Panc1 (cell line): ENCODE results near the gene SMIM1. TPM values are rescaled to one million over a fixed set of nuclear protein-coding genes. Genes with fewer than 3 reads are reported as not detected.

ENCODE experiments used
- ATAC-seq: fragments of 200-7000 bp; cut with Tn5 transposase; 2 replicates; pipeline ENCODE4 v1.9.1; 2020; ENCODE audit warnings: mild to moderate bottlenecking, moderate library complexity
- BruUV-seq: library from RNA; stranded (reverse); fragments of 400-500 nt; replicated peaks from 2 replicates; lab custom pipeline; 2021; lab: Mats Ljungman, UMichigan
- CTCF ChIA-PET: fragments of 300-600 bp; sonication (Branson Sonifier 250); formaldehyde crosslinking; loops from one replicate; lab custom pipeline; 2022; ENCODE audit warnings: antibody characterized with exemption; lab: Charles Lee
- POLR2A ChIA-PET: fragments of 300-600 bp; sonication (Branson Sonifier 250); formaldehyde crosslinking; loops from one replicate; lab custom pipeline; 2022; ENCODE audit warnings: antibody characterized with exemption; lab: Charles Lee
- DNase-seq: peaks from one replicate; pipeline ENCODE4 v3.0.0-alpha.2; 2010; ENCODE audit warnings: low read depth, low spot score
- H3K27ac ChIP-seq: 2 replicates; pipeline ENCODE4 v1.5.1; 2011; ENCODE audit warnings: mild to moderate bottlenecking, low read length, inconsistent platforms
- H3K27me3 ChIP-seq: fragments of 200-500 bp; sonication (Bioruptor generic); 2 replicates; pipeline ENCODE4 v1.6.0; 2014; ENCODE audit warnings: low read length, inconsistent platforms; ENCODE audit not compliant: control insufficient read depth, insufficient read depth
- H3K36me3 ChIP-seq: fragments of 200-500 bp; sonication (Bioruptor generic); 2 replicates; pipeline ENCODE4 v1.5.1; 2014; ENCODE audit warnings: inconsistent platforms, mild to moderate bottlenecking, low read length, moderate library complexity; ENCODE audit not compliant: control insufficient read depth, insufficient read depth
- H3K4me1 ChIP-seq: 2 replicates; pipeline ENCODE4 v1.5.1; 2011; ENCODE audit warnings: inconsistent platforms, mild to moderate bottlenecking, low read length, moderate library complexity; ENCODE audit not compliant: control insufficient read depth, insufficient read depth
- H3K4me3 ChIP-seq, 2 experiments: 2 replicates each; pipeline ENCODE4 v1.5.1; 2011 to 2012; ENCODE audit warnings: low read depth in 2 of 2, low read length in 2 of 2, mild to moderate bottlenecking in 2 of 2, inconsistent platforms in 1 of 2, moderate library complexity in 1 of 2
- H3K9me3 ChIP-seq: fragments of 200-500 bp; sonication (Bioruptor generic); 2 replicates; pipeline ENCODE4 v1.5.1; 2014; ENCODE audit warnings: low read depth, mild to moderate bottlenecking, inconsistent platforms, low read length, moderate library complexity; ENCODE audit not compliant: control insufficient read depth, insufficient read depth
- POLR2AphosphoS5 ChIP-seq: IDR thresholded peaks from 2 replicates; pipeline ENCODE4 v1.6.1; 2012; ENCODE audit warnings: mild to moderate bottlenecking, low read depth, low read length, moderate library complexity
- SIN3A ChIP-seq: IDR thresholded peaks from 2 replicates; pipeline ENCODE4 v1.6.1; 2012; ENCODE audit warnings: low read depth, mild to moderate bottlenecking, low read length, moderate library complexity, borderline replicate concordance; ENCODE audit not compliant: insufficient read depth
- TCF7L2 ChIP-seq: IDR thresholded peaks from 2 replicates; pipeline ENCODE4 v1.6.1; 2011; ENCODE audit warnings: mild to moderate bottlenecking, low read depth, low read length, inconsistent platforms
- in situ Hi-C: cut with HindIII; loops from 2 replicates; pipeline ENCODE4 v1.10.0; 2016; ENCODE audit warnings: low sequenced_read_pairs, low pct_unique_long_range_greater_than_20kb
- intact Hi-C: fragments of 100-400 bp; cut with micrococcal nuclease; formaldehyde crosslinking; loops from one replicate; pipeline ENCODE4 v1.10.0; 2022; ENCODE audit not compliant: unreplicated experiment
- total RNA-seq: library from RNA; stranded (reverse); gene quantifications from one replicate; pipeline ENCODE4 v1.2.1, GENCODE V29; 2021; ENCODE audit not compliant: unreplicated experiment
- TF ChIP-seq, protein P1 (sequence below): fragments of 450-650 bp; IDR thresholded peaks from 2 replicates; pipeline ENCODE4 v1.5.1; 2017; ENCODE audit warnings: mild to moderate bottlenecking
- TF ChIP-seq, protein P2 (sequence below), 2 experiments: IDR thresholded peaks; 2 replicates each; pipeline ENCODE4 v1.6.1; 2011 to 2012; ENCODE audit warnings: low read depth in 2 of 2, control low read depth in 1 of 2, low read length in 1 of 2, mild to moderate bottlenecking in 1 of 2, moderate library complexity in 1 of 2; ENCODE audit not compliant: insufficient read depth in 1 of 2

Gene SMIM1
- total RNA-seq, 1 experiment from 2014 or later = 35.5 TPM

DNA sequence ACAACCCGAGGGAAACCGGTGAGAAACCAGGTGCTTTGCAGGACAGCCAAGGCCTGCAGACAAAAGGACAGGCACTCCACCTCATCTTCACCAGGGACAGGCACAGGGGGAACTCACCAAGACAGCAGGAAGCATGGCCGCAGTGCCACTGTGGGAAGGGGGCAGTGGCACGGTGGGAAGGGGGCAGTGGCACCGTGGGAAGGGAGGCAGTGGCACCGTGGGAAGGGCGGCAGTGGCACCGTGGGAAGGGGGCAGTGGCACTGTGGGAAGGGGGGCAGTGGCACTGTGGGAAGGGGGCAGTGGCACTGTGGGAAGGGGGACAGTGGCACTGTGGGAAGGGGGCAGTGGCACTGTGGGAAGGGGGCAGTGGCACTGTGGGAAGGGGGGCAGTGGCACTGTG, 52.1 kb downstream of the SMIM1 start:
- CTCF ChIA-PET = no interaction called here
- Histone ChIP-seq H3K27ac (no peak overlapping the region), H3K36me3 (no peaks in the 10 kb centered on the region), H3K4me1 (no peaks in the 10 kb centered on the region), H3K27me3 (no peaks in the 10 kb centered on the region), H3K4me3 (no peak overlapping the region), H3K9me3 (no peaks in the 10 kb centered on the region)
- in situ Hi-C loops = no loop called here
- ATAC-seq = no peak
- no peak for DNase-seq
- BruUV-seq = no TSS peak
- TF ChIP-seq POLR2AphosphoS5 (no peak), TCF7L2 (no peak), SIN3A (no peak)
- TF ChIP-seq, protein P1, sequence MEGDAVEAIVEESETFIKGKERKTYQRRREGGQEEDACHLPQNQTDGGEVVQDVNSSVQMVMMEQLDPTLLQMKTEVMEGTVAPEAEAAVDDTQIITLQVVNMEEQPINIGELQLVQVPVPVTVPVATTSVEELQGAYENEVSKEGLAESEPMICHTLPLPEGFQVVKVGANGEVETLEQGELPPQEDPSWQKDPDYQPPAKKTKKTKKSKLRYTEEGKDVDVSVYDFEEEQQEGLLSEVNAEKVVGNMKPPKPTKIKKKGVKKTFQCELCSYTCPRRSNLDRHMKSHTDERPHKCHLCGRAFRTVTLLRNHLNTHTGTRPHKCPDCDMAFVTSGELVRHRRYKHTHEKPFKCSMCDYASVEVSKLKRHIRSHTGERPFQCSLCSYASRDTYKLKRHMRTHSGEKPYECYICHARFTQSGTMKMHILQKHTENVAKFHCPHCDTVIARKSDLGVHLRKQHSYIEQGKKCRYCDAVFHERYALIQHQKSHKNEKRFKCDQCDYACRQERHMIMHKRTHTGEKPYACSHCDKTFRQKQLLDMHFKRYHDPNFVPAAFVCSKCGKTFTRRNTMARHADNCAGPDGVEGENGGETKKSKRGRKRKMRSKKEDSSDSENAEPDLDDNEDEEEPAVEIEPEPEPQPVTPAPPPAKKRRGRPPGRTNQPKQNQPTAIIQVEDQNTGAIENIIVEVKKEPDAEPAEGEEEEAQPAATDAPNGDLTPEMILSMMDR = no peak
- TF ChIP-seq, protein P2, sequence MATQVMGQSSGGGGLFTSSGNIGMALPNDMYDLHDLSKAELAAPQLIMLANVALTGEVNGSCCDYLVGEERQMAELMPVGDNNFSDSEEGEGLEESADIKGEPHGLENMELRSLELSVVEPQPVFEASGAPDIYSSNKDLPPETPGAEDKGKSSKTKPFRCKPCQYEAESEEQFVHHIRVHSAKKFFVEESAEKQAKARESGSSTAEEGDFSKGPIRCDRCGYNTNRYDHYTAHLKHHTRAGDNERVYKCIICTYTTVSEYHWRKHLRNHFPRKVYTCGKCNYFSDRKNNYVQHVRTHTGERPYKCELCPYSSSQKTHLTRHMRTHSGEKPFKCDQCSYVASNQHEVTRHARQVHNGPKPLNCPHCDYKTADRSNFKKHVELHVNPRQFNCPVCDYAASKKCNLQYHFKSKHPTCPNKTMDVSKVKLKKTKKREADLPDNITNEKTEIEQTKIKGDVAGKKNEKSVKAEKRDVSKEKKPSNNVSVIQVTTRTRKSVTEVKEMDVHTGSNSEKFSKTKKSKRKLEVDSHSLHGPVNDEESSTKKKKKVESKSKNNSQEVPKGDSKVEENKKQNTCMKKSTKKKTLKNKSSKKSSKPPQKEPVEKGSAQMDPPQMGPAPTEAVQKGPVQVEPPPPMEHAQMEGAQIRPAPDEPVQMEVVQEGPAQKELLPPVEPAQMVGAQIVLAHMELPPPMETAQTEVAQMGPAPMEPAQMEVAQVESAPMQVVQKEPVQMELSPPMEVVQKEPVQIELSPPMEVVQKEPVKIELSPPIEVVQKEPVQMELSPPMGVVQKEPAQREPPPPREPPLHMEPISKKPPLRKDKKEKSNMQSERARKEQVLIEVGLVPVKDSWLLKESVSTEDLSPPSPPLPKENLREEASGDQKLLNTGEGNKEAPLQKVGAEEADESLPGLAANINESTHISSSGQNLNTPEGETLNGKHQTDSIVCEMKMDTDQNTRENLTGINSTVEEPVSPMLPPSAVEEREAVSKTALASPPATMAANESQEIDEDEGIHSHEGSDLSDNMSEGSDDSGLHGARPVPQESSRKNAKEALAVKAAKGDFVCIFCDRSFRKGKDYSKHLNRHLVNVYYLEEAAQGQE (IDR thresholded peaks at IDR 0.05; ENCODE audit: insufficient read depth in 1 of 2, low read depth in 2 of 2, low read length in 1 of 2) = no peak
- intact Hi-C loops = no loop called here
- POLR2A ChIA-PET = no interaction called here

GRCh38 chr1:3825356-3825755, 52.8 kb downstream of the SMIM1 start:
- no peaks in the 10 kb centered on the region for H3K9me3 ChIP-seq
- H3K36me3 ChIP-seq = no peaks in the 10 kb centered on the region
- intact Hi-C loops = no loop called here
- no peaks in the 10 kb centered on the region for H3K4me1 ChIP-seq
- in situ Hi-C loops = no loop called here
- DNase-seq = no peak
- ChIA-PET POLR2A (no interaction called here), CTCF (no interaction called here)
- TF ChIP-seq SIN3A (no peak), POLR2AphosphoS5 (no peak), TCF7L2 (no peak)
- TF ChIP-seq, protein P1 = no peak
- TF ChIP-seq, protein P2 (IDR thresholded peaks at IDR 0.05; ENCODE audit: insufficient read depth in 1 of 2, low read depth in 2 of 2, low read length in 1 of 2) = no peak
- no peaks in the 10 kb centered on the region for H3K27me3 ChIP-seq
- no peak overlapping the region for H3K4me3 ChIP-seq
- H3K27ac ChIP-seq = no peak overlapping the region
- BruUV-seq = no TSS peak
- ATAC-seq = no peak

Other genes starting within 250 kb of the SMIM1 start
- 32.6 TPM for gene MEGF6, start 161.2 kb upstream of the SMIM1 start, total RNA-seq
- 57.5 TPM for gene TPRG1L, start 147.7 kb upstream of the SMIM1 start, total RNA-seq
- 27.1 TPM for gene WRAP73, start 122.6 kb upstream of the SMIM1 start, total RNA-seq
- 4.7 TPM for gene TP73, start 120.2 kb upstream of the SMIM1 start, total RNA-seq
- not detected for gene CCDC27, start 20.3 kb upstream of the SMIM1 start, total RNA-seq
- gene LRRC47, start 23.7 kb downstream of the SMIM1 start, total RNA-seq = 51.0 TPM
- gene CEP104, start 84.5 kb downstream of the SMIM1 start, total RNA-seq = 52.0 TPM
- 3.0 TPM for gene DFFB, start 84.7 kb downstream of the SMIM1 start, total RNA-seq
- gene C1orf174, start 127.5 kb downstream of the SMIM1 start, total RNA-seq = 41.2 TPM